HK-2 (cell line): ENCODE data around the gene RPEL1.
"Not testable (repeated sequence)": the region's sequence is repeated elsewhere in the genome, so short reads cannot be mapped to it uniquely, and the experiment has no call there.

Source experiments
- DNase-seq: peaks from one replicate; pipeline ENCODE4 v3.0.0-alpha.2; 2018; ENCODE audit not compliant: unreplicated experiment

The RPEL1 gene

DNA sequence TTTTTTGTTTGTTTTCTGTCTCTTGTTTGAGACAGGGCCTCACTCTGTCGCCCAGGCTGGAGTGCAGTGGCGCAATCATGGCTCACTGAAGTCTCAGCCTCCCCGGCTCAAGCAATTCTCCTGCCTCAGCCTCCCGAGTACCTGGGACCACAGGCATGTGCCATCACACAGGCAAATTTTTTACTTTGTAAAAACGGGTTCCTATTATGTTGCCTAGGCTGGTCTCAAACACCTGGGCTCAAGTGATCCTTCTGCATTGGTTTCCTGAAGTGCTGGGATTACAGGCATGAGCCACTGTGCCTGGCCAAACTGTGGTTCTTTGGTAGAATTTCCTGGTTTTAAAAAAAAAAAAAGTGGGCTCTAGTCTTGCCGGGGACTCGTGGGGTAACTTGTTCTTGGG is at the start of gene RPEL1:
Gene RPEL1 (plus strand): TSS at position 301 of the 400 bp plus-strand sequence. CDS start 110 bp downstream, outside the sequence.
- not testable (repeated sequence) for DNase-seq

DNA sequence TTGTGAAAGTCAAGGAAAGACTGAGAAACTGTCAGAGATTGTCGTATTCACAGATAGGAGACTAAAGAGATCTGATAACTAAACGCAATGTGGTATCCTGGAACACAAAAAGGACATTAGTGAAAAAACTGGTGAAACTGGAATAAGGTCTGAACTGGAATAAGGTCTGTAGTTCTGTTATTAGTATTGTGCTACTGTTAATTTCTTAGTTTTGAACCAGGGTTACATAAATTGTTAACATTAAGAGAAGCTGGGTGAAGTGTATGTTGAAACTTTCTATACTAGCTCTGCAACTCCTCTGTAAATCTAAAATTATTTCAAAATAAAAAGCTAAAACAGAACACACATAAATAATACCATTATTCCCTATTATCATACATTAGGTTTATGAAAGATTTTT is 49.2 kb upstream of the RPEL1 start:
- DNase-seq, result no peak

DNA sequence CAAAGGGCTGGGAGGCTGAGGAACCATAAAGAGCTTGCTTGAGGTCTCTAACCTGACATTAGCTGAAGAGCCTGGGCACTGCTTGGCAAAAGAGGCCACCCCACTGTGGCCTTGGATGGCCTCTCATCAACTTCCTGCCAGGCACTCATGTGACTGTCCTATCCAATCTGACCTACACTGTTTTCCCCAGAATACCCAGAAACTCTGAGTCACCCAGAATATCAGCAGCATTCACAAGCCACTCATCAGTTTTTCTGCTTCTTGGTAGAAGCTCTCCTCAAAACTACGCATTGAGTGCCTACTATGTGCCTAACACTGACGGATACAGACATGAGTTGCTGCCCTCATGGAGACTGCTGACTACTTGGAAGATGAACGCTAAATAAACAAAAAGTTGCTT is 48.5 kb upstream of the RPEL1 start:
- peak; percentile 67 for DNase-seq

DNA sequence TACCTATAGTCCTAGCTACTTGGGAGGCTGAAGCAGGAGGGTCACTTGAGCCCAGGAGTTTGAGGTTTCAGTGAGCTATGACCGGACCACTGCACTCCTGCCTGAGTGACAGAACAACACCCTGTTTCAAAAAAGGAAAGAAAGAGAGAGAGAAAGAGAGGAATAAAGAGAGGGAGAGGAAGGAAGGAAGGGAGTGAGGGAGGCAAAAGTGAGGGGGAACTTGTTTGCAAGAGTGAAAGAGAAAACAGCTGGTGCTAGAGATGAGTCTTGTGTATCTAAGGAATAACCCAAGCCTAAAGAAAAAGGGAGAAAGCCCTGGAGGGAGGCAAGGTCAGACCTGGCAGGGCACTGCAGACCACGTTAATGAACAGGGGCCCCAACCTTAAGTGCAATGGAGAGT is 47.8 kb upstream of the RPEL1 start:
- no peak for DNase-seq

DNA sequence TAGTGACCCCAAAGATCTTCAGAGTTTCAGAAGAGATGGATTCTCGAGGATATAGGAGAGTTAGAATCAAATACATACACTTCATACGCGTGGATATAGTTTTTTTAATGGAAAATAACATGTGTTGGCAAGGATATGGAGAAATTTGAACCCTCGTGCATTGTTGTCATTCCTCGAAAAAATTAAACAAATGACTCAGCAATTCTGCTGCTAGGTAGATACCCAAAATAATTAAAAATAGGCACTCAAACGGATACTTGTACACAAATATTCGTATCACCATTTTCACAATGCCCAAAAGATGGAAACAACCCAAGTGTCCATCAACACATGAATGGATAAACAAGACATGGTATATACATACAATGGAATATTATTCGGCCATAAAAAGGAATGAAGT is 47.0 kb upstream of the RPEL1 start:
- DNase-seq, result no peak

DNA sequence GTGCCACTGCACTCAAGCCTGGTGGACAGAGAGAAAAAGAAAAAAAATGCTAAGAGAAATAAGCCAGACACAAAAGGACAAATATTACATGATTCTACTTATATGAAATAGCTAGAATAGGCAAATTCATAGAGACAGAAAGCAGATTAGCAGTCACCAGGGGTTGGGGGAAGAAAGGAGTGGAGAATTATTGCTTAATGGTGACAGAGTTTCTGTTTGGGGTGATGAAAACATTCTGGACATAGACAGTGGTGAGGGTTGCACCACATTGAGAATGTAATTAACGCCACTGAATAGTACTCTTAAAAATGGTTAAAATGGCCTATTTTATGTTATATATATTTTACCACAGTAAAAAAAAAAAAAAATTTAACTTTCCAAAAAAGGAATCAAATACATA is 46.2 kb upstream of the RPEL1 start:
- no peak for DNase-seq

DNA sequence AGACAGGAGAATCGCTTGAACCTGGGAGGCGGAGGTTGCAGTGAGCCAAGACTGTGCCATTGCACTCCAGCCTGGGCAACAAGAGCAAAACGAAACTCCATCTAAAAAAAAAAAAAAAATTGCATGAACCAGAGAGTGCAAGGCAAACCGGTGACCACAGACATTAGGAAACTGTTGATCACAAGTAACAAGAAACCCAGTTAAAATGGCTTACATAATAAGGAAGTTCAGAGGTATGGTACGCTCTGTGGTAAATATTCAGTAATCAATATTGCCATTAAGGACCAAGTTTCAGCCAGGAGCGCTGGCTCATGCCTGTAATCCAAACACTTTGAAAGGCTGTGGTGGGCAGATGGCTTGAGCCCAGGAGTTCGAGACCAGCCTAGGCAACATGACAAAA is 43.4 kb upstream of the RPEL1 start:
- no peak for DNase-seq

DNA sequence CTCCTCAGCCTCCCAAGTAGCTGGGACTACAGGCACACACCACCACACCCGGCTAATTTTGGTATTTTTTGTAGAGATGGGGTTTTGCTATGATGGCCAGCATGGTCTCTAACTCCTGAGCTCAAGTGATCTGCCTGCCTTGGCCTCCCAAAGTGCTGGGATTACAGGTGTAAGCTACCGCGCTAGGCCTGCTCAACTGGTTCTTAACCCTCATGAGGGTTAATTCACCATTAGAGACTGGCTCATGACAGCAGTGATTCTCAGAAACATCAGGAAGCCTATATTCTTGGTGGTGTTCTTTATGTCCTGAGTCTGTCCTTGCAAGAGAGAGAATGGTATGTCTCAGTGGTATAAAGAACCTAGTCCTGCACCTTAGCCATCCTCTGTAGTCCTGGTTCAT is 42.2 kb upstream of the RPEL1 start:
- no peak for DNase-seq

DNA sequence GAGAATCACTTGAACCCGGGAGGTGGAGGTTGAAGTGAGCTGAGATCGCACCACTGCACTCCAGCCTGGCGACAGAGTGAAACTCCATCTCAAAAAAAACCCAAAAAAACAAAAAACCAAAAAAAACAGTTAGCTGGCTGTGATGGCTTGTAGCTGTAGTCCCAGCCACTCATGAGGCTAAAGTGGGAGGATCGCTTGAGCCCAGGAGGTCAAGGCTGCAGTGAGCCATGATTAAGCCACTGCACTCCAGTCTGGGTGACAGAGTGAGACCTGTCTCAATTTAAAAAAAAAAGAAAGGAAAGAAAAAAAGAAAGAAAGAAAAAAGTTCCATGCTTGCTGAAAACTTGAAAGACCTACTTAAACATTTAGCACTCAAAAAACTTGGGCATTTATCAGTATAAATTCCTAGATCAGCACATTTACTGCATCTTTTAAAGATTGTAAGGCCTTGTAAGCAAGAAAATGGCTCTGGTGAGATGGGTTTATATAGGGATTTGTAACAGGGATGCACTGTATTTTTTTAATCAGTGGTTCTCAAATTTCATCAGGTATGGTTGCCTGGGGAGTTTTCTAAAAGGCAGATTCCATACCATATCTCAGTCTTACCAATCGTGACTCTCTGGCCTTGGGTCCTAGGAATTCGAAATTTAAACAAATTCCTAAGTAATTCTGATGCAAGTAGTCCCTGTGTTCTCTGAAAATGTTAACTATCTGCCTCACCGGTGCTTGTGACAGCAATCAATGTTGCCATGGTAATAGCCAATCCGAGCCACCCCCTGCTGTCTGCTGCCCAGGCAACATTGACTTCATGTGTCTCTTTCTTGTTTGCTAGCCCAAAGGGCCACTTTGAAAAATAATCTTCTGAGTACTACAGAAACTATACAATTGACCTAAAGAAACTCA is 41.1 kb upstream of the RPEL1 start:
- DNase-seq, result no peak

DNA sequence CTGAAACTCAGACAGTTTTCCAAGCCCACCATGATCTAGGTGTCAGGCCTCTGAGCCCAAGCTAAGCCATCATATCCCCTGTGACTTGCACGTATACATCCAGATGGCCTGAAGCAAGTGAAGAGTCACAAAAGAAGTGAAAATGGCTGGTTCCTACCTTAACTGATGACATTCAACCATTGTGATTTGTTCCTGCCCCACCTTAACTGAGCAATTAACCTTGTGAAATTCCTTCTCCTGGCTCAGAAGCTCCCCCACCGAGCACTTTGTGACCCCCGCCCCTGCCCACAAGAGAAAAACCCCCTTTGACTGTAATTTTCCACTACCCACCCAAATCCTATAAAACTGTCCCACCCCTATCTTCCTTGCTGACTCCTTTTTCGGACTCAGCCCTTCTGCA is 40.3 kb upstream of the RPEL1 start:
- not testable (repeated sequence) for DNase-seq

DNA sequence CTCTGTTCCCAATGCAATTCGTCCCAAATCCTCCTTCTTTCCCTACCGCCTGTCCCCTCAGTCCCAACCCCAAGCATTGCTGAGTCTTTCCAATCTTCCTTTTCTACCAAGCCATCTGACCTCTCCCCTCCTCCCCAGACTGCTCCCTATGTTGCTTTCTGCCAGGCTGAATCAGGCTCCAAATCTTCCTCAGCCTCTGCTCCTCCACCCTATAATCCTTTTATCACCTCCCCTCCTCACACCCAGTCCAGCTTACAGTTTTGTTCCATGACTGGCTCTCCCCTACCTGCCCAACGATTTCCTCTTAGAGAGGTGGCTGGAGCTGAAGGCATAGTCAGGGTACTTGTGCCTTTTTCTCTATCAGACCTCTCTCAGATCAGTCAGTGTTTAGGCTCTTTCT is 39.0 kb upstream of the RPEL1 start:
- DNase-seq, result not testable (repeated sequence)

DNA sequence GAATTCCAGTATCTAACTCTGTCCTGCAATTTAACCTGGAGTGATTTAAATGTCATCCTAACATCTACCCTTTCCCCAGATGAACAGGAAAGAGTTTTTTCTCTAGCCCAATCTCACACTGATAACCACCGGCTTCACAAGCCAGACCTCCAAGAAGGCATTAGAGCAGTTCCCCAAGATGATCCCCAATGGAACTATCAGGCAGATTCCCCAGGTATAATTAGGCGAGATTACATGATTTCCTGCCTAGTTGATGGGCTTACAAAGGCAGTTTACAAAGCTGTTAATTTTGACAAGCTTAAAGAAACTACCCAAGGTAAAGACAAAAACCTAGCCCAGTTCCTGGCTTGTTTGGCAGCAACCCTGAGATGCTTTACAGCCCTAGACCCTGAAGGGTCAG is 38.5 kb upstream of the RPEL1 start:
- no peak for DNase-seq

DNA sequence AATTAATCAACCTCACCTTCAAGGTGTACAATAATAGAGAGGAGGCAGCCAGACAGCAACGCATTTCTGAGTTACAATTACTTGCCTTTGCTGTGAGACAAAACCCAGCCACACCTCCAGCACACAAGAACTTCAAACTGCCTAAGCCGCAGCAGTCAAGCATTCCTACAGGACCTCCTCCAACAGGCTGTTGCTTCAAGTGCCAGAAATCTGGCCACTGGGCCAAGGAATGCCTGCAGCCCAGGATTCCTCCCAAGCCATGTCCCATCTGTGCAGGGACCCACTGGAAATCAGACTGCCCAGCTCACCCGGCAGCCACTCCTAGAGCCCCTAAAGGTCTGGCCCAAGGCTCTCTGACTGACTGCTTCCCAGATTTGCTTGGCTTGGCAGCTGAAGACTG is 38.0 kb upstream of the RPEL1 start:
- not testable (repeated sequence) for DNase-seq

DNA sequence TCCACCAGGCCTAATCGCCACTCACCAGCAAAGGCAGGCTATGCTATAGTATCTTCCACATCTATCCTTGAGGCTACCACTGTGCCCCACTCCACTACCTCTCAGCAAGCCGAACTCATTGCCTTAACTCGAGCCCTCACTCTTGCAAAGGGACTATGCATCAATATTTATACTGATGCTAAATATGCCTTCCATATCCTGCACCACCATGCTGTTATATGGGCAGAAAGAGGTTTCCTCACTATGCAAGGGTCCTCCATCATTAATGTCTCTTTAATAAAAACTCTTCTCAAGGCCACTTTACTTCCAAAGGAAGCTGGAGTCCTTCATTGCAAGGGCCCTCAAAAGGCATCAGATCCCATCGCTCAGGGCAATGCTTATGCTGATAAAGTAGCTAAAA is 35.4 kb upstream of the RPEL1 start:
- DNase-seq, result not testable (repeated sequence)

DNA sequence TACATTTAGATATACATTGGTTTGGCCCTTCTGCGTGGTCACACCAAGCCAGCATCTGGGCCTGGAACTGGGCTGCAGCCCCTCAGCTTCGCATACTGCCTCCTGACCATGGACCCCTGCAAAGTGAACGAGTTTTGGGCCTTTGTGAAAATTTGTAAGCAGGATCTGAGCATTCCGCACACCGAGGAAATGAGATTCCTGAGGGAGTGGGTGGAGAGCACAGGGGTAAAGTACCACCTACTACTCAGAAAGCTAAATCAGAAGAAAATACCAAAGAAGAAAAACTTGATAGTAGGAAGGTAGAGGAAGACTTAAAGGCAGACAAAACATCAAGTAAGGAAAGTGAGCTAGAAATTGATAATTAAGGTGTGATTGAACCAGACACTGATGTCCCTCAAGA is 30.1 kb upstream of the RPEL1 start:
- DNase-seq, result no peak

DNA sequence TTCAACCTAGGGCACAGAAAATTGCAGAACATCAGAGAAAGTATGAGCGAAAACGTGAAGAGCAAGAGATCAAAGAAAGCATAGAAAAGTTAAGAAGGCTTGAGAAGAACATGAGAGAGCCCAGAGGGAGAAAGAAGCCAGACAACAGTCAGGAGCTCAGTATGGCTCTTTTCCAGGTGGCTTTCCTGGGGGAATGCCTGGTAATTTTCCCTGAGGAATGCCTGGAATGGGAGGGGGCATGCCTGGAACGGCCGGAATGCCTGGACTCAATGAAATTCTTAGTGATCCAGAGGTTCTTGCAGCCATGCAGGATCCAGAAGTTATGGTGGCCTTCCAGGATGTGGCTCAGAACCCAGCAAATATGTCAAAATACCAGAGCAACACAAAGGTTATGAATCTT is 29.3 kb upstream of the RPEL1 start:
- DNase-seq, result not testable (repeated sequence)

DNA sequence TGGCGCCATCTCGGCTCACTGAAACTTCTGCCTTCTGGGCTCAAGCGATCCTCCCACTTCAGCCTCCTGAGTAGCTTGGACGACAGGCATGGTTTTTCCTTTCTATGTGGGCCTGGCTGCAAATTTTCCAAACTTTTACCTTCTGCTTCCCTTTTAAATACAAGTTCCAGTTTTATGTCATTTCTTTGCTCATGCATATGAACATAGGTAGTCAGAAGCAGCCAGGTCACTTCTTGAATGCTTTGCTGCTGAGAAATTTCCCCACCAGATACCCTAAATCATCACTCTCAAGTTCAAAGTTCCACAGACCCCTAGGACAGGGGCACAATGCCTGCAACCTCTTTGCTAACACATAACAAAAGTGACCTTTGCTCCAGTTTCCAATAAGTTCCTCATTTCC is 21.6 kb upstream of the RPEL1 start:
- no peak for DNase-seq

DNA sequence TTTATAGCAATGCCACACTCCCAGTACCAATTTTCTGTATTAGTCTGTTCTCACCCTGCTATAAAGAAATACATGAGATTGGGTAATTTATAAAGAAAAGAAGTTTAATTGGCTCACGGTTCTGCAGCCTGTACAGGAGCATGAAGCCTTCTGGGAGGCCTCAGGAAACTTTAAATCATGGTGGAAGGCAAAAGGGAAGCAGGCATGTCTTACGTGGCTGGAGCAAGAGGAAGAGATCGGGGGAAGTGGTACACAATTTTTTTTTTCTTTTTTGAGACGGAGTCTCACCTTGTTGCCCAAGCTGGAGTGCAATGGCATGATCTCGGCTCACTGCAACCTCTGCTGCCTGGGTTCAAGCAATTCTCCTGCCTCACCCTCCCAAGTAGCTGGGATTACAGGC is 21.0 kb upstream of the RPEL1 start:
- DNase-seq, result not testable (repeated sequence)

DNA sequence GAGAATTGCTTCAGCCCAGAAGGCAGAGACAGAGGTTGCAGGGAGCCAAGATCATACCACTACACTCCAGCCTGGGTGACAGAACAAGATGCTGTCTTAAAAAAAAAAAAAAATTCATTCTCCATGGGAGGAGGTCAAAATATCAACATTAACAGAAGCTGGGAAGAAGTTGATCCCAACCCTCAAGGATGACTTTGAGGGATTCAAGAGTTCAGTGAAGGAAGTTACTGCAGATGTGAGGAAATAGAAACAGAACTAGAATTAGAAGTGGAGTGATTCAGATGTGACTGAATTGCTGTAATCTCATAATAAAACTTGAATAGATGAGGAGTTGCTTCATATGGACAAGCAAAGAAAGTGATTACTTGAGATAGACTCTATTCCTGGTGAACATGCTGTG is 19.7 kb upstream of the RPEL1 start:
- DNase-seq, result no peak

DNA sequence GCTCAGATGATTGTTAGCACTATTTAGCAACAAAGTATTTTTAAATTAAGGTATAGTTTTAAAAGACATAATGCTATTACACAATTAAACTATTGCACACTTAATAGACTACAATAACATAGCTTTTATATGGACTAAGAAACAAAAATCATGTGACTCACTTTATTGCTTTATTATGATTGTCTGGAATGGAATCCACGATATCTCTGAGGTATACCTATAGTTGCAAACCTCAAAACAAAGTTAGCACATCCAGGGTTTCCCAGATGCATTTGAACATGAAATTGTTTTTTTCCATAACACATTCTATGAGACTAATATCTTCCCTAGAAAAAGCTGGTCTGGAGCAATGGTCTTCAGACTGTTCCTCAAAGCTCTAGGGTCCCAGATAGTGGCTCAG is 18.3 kb upstream of the RPEL1 start:
- DNase-seq, result no peak

DNA sequence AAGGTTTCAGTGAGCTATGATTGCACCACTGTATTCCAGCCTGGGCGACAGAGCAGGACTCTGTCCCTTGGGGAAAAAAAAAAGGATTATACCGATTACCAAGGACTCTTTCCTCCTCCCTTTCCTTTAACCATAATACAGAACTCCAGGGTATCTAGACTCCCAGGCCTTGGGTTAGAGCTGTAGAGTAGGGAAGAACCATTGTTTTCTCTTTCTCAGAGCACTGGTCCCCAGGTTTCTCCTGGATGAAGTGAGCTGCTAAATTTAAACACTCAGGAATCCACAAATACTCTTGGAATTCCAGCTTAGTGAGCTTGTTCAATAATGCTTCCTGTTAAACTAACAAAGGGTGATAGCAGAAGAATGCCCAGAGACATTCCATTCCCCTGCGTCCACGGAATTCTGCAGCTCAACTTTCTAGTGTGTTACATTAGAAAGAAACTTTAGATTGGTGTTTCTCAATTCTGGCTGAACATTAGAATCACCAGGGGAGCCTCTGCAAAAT is 14.6 kb upstream of the RPEL1 start:
- peak; percentile 72 for DNase-seq

DNA sequence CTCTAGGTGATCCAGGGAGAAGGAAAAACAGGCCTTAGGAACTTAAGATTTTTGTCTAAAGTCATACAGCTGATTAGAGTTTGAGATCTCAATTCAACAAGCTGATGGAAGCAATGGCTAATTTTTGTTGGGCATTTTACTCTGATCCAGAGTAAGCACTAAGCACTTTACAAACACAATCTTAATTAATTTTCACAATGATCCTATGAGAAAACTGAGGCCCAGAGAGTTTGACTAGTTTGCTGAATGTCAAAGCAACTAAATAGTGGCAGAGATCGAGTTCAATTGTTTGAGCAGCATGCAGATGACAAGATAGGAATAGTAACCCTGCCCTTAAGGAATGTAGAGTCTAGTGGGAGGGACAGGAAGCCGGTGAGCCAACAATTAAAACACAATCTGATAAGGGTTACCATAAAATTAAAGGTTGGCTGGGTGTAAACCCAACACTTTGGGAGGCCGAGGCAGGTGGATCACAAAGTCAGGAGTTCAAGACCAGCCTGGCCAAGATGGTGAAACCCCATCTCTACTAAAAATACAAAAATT is 13.5 kb upstream of the RPEL1 start:
- no peak for DNase-seq

DNA sequence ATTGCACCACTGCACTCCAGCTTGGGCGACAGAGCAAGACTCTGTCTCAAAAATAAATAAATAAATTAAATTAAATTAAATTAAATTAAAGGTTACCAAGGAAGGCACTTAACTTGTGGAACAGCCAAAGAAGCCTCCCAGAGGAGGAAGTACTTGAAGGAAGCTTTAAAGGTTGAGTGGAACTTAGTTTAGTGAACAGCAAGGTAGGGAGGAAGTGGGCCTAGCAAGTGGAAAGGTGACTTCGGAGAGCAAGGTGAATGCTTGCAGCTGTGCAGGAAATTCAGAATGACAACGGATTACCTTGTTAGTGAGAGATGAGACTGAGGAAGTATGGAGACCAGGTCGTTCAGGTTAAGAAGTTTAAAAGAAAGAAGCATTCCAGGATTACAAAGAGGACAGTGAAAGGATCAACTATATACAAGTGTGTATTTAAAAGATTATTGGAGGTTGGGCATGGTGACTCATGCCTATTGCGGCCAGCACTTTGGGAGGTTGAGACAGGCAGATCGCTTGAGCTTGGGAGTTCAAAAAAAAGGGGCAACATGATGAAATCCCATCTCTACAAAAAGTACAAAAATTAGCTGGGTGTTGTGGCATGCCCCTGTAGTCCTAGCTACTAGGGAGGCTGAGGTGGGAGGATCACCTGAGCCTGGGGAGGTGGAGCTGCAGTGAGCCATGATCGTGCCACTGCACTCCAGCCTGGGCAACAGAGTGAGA is 12.8 kb upstream of the RPEL1 start:
- no peak for DNase-seq
